Loucy (cell line): ENCODE measurements around the gene C6orf47.

Source experiments
- H2AFZ ChIP-seq: fragments of 200-600 bp; sonication (generic); 2 replicates; pipeline ENCODE4 v1.6.0; 2016; ENCODE audit warnings: antibody characterized with exemption, mild to moderate bottlenecking, low read length, moderate library complexity
- H3F3A ChIP-seq: fragments of 200-600 bp; 2 replicates; pipeline ENCODE4 v1.6.0; 2016; ENCODE audit warnings: antibody characterized with exemption, low read depth, mild to moderate bottlenecking
- H3K27me3 ChIP-seq: fragments of 200-600 bp; sonication (generic); 2 replicates; pipeline ENCODE4 v1.6.1; 2014; ENCODE audit warnings: low read length, mild to moderate bottlenecking; ENCODE audit not compliant: insufficient read depth, poor library complexity, severe bottlenecking
- H3K36me3 ChIP-seq: fragments of 200-600 bp; sonication (generic); 2 replicates; pipeline ENCODE4 v1.6.1; 2016; ENCODE audit warnings: low read length; ENCODE audit not compliant: insufficient read depth
- H3K4me1 ChIP-seq: fragments of 200-600 bp; sonication (generic); 2 replicates; pipeline ENCODE4 v1.5.1; 2014; ENCODE audit warnings: low read length, mild to moderate bottlenecking; ENCODE audit not compliant: insufficient read depth, poor library complexity, severe bottlenecking
- H3K4me2 ChIP-seq: fragments of 200-600 bp; sonication (generic); 2 replicates; pipeline ENCODE4 v1.6.0; 2014; ENCODE audit warnings: antibody characterized with exemption, low read length, low read depth, mild to moderate bottlenecking; ENCODE audit not compliant: poor library complexity, severe bottlenecking
- H3K4me3 ChIP-seq: fragments of 200-600 bp; sonication (generic); 2 replicates; pipeline ENCODE4 v1.5.1; 2014; ENCODE audit warnings: low read length, mild to moderate bottlenecking, mixed read lengths; ENCODE audit not compliant: poor library complexity, severe bottlenecking
- H3K79me2 ChIP-seq: fragments of 200-600 bp; sonication (generic); 2 replicates; pipeline ENCODE4 v1.6.1; 2014; ENCODE audit warnings: low read length; ENCODE audit not compliant: insufficient read depth
- H3K9ac ChIP-seq: fragments of 200-600 bp; sonication (generic); 2 replicates; pipeline ENCODE4 v1.6.0; 2014; ENCODE audit warnings: mild to moderate bottlenecking, low read depth, low read length, moderate library complexity; ENCODE audit not compliant: poor library complexity, severe bottlenecking
- H3K9me2 ChIP-seq: fragments of 200-600 bp; sonication (generic); replicated peaks from 2 replicates; pipeline ENCODE4 v1.6.1; 2016; ENCODE audit warnings: low read depth, low read length, mixed read lengths
- H3K9me3 ChIP-seq: fragments of 200-600 bp; sonication (generic); 2 replicates; pipeline ENCODE4 v1.6.1; 2014; ENCODE audit warnings: mild to moderate bottlenecking, antibody characterized with exemption, low read length, low read depth; ENCODE audit not compliant: insufficient read depth
- H4K20me1 ChIP-seq: fragments of 200-600 bp; sonication (generic); 2 replicates; pipeline ENCODE4 v1.6.0; 2014; ENCODE audit warnings: antibody characterized with exemption, low read length, mild to moderate bottlenecking; ENCODE audit not compliant: insufficient read depth, poor library complexity, severe bottlenecking
- EZH2phosphoT487 ChIP-seq: fragments of 200-600 bp; IDR thresholded peaks from 2 replicates; pipeline ENCODE4 v1.6.1; 2018; ENCODE audit warnings: antibody characterized with exemption, mild to moderate bottlenecking, moderate library complexity, borderline replicate concordance
- TF ChIP-seq, protein P1 (sequence below): fragments of 200-600 bp; sonication (generic); conservative IDR thresholded peaks from 2 replicates; pipeline ENCODE4 v1.5.1; 2014; ENCODE audit warnings: mild to moderate bottlenecking, antibody characterized with exemption, low read length

C6orf47 gene

GRCh38 chr6:31642798-31643570 lies 17.6 kb downstream of the C6orf47 start:
- peaks cover 91% of the 10 kb centered on the region; the same call in 1 of the 2 replicates for H3K36me3 ChIP-seq
- H3K4me3 ChIP-seq = no peak overlapping the region
- no peaks in the 10 kb centered on the region for H3K9me3 ChIP-seq
- no peak overlapping the region for H2AFZ ChIP-seq
- peaks cover 8% of the 10 kb centered on the region for H4K20me1 ChIP-seq
- no peak for TF ChIP-seq EZH2phosphoT487
- TF ChIP-seq, protein P1, sequence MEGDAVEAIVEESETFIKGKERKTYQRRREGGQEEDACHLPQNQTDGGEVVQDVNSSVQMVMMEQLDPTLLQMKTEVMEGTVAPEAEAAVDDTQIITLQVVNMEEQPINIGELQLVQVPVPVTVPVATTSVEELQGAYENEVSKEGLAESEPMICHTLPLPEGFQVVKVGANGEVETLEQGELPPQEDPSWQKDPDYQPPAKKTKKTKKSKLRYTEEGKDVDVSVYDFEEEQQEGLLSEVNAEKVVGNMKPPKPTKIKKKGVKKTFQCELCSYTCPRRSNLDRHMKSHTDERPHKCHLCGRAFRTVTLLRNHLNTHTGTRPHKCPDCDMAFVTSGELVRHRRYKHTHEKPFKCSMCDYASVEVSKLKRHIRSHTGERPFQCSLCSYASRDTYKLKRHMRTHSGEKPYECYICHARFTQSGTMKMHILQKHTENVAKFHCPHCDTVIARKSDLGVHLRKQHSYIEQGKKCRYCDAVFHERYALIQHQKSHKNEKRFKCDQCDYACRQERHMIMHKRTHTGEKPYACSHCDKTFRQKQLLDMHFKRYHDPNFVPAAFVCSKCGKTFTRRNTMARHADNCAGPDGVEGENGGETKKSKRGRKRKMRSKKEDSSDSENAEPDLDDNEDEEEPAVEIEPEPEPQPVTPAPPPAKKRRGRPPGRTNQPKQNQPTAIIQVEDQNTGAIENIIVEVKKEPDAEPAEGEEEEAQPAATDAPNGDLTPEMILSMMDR = no peak
- peaks cover 22% of the 10 kb centered on the region; the same call in 1 of the 2 replicates for H3K79me2 ChIP-seq
- no peak overlapping the region for H3K4me2 ChIP-seq
- no peaks in the 10 kb centered on the region for H3K9me2 ChIP-seq
- no peak overlapping the region for H3K9ac ChIP-seq
- H3F3A ChIP-seq = peaks cover 10% of the 10 kb centered on the region; the same call in 1 of the 2 replicates
- H3K4me1 ChIP-seq = no peaks in the 10 kb centered on the region
- H3K27me3 ChIP-seq = no peaks in the 10 kb centered on the region

DNA sequence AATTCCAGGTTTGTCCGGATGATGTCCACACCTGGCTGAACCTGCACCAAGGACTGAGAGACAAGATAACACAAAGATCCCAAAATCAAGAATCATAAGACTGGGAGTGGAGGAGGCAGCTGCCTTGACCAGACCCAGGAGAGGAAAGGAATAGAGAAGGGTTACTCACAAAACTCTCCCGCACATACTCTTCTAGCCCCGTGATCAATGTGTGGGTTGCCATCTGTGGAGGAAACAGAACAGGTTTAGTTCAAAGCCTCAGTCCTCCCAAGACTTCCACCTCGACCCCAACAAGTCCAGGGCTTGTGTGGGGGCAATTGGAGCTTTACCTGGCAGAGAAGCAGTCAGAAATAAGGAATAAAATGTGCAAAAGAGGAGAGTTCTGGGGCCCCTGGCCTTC lies 19.2 kb downstream of the C6orf47 start:
- no peak overlapping the region for H3K9ac ChIP-seq
- H3K9me3 ChIP-seq = no peaks in the 10 kb centered on the region
- H3F3A ChIP-seq = peaks cover 19% of the 10 kb centered on the region; the same call in 1 of the 2 replicates
- H3K4me3 ChIP-seq = no peak overlapping the region
- H3K4me1 ChIP-seq = no peaks in the 10 kb centered on the region
- no peaks in the 10 kb centered on the region for H3K27me3 ChIP-seq
- no peaks in the 10 kb centered on the region for H3K9me2 ChIP-seq
- H4K20me1 ChIP-seq = peaks cover 10% of the 10 kb centered on the region
- H3K36me3 ChIP-seq = peaks cover 92% of the 10 kb centered on the region
- TF ChIP-seq, protein P1 = no peak
- no peak for TF ChIP-seq EZH2phosphoT487
- no peak overlapping the region for H2AFZ ChIP-seq
- H3K79me2 ChIP-seq = peaks cover 13% of the 10 kb centered on the region; the same call in 1 of the 2 replicates
- no peak overlapping the region for H3K4me2 ChIP-seq

- Histone ChIP-seq H3F3A (peaks cover 19% of the 10 kb centered on the region; the same call in 1 of the 2 replicates), H4K20me1 (peaks cover 12% of the 10 kb centered on the region), H3K4me3 (no peak overlapping the region), H3K79me2 (peaks cover 12% of the 10 kb centered on the region; the same call in 1 of the 2 replicates), H3K4me2 (no peak overlapping the region), H3K9me3 (no peaks in the 10 kb centered on the region), H3K9me2 (no peaks in the 10 kb centered on the region), H3K4me1 (no peaks in the 10 kb centered on the region), H3K9ac (no peak overlapping the region), H2AFZ (no peak overlapping the region), H3K36me3 (peaks cover 92% of the 10 kb centered on the region), H3K27me3 (no peaks in the 10 kb centered on the region)
- no peak for TF ChIP-seq EZH2phosphoT487
- TF ChIP-seq, protein P1 = no peak
Measured at GRCh38 chr6:31640612-31641011, 20.0 kb downstream of the C6orf47 start.
